Measurements from ENCODE around the gene MAPRE3. TPM values are rescaled to one million over a fixed set of nuclear protein-coding genes. Genes with fewer than 3 reads are reported as not detected.

Gene MAPRE3
- total RNA-seq, 1 experiment from 2014 or later: 4.9 TPM

DNA sequence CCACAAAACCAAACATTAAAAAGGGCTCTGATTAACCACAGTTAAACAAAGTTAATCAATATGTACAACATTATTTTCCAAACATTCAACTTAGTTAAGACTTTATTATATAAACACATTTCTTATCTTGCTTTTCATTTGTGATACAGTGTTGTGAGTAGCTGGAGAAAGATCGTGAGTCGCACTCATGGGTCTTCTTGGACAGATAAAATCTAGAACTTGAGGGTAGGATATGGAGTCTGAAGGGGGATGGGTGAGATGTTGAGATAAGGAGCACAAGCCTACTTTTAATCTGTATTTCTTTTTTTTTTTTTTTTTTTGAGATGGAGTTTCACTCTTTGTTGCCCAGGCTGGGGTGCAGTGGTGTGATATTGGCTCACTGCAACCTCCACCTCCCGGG, 39.7 kb downstream of the MAPRE3 start:
- POLR2A ChIA-PET: no interaction called here

DNA sequence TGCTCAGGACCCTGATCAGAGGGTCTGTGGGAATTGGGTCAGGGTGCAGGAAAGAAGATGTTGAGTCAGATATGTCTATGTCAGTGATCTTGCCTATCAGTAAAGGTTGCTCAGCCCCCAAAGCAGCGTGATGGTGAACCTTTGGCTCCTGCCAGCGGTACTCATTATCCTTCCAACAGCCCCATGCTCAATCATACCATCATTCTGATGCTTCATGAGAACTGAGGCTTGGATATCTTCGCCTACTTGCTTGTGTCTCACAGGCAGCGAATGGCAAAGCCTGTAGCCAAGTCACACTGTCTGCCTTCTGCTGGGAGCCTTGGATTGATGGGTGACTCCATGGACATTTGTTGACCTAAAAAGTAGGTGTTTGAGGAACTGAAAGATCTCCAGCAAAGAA, 43.3 kb downstream of the MAPRE3 start:
- H3K4me3 Mint-ChIP-seq (ENCODE audit: unreplicated experiment): no peak overlapping the region
- POLR2A ChIA-PET: no interaction called here
- no peaks in the 10 kb centered on the region for H3K27me3 ChIP-seq (replicated peaks; ENCODE audit: control insufficient read depth, insufficient read depth, low read length)
- no TSS peak for BruUV-seq (replicated peaks)
- H3K27me3 Mint-ChIP-seq (ENCODE audit: insufficient read depth, unreplicated experiment): no peaks in the 10 kb centered on the region
- no peaks in the 10 kb centered on the region for H3K36me3 ChIP-seq (ENCODE audit: control insufficient read depth, insufficient read depth, low read length)
- no peak for DNase-seq
- no peaks in the 10 kb centered on the region for H3K9me3 ChIP-seq
- H3K27ac Mint-ChIP-seq (ENCODE audit: unreplicated experiment): no peak overlapping the region
- H3K36me3 Mint-ChIP-seq (ENCODE audit: insufficient read depth, unreplicated experiment): peaks cover 5% of the 10 kb centered on the region
- no peaks in the 10 kb centered on the region for H3K9me3 Mint-ChIP-seq (ENCODE audit: unreplicated experiment)
- CTCF ChIA-PET: no interaction called here
- peaks cover 14% of the 10 kb centered on the region for H3K4me1 ChIP-seq
- TF ChIP-seq, protein P1, sequence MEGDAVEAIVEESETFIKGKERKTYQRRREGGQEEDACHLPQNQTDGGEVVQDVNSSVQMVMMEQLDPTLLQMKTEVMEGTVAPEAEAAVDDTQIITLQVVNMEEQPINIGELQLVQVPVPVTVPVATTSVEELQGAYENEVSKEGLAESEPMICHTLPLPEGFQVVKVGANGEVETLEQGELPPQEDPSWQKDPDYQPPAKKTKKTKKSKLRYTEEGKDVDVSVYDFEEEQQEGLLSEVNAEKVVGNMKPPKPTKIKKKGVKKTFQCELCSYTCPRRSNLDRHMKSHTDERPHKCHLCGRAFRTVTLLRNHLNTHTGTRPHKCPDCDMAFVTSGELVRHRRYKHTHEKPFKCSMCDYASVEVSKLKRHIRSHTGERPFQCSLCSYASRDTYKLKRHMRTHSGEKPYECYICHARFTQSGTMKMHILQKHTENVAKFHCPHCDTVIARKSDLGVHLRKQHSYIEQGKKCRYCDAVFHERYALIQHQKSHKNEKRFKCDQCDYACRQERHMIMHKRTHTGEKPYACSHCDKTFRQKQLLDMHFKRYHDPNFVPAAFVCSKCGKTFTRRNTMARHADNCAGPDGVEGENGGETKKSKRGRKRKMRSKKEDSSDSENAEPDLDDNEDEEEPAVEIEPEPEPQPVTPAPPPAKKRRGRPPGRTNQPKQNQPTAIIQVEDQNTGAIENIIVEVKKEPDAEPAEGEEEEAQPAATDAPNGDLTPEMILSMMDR (IDR thresholded peaks at IDR 0.05; ENCODE audit: insufficient read depth in 1 of 2, low read depth in 1 of 2, low read length in 1 of 2, severe bottlenecking in 1 of 2, unreplicated experiment in 1 of 2): no peak
- peaks cover 9% of the 10 kb centered on the region for H3K4me1 Mint-ChIP-seq (ENCODE audit: low read depth, unreplicated experiment)
- intact Hi-C loops (cut with micrococcal nuclease; ENCODE audit: unreplicated experiment): no loop called here
- H3K4me3 ChIP-seq (ENCODE audit: low read depth, low read length): no peak overlapping the region

More for the DNA sequence above, 39.7 kb downstream of the MAPRE3 start:
- H3K27ac Mint-ChIP-seq (ENCODE audit: unreplicated experiment): no peak overlapping the region
- no peak overlapping the region for H3K4me3 Mint-ChIP-seq (ENCODE audit: unreplicated experiment)
- Histone ChIP-seq H3K9me3 (no peaks in the 10 kb centered on the region), H3K36me3 (ENCODE audit: control insufficient read depth, insufficient read depth, low read length) (no peaks in the 10 kb centered on the region), H3K4me1 (peaks cover 20% of the 10 kb centered on the region), H3K27me3 (replicated peaks; ENCODE audit: control insufficient read depth, insufficient read depth, low read length) (no peaks in the 10 kb centered on the region), H3K4me3 (ENCODE audit: low read depth, low read length) (no peak overlapping the region)
- intact Hi-C loops (cut with micrococcal nuclease; ENCODE audit: unreplicated experiment): loop anchor here (2.0 kb wide), 1 partner anchor 39 kb away; the partner anchor contains the start of gene MAPRE3
- CTCF ChIA-PET: interaction anchor here (1.0 to 1.2 kb wide), 2 partner anchors 28 to 48 kb away, joined by 3 to 8 read pairs; no protein-coding TSS in a partner anchor
- no TSS peak for BruUV-seq (replicated peaks)
- H3K9me3 Mint-ChIP-seq (ENCODE audit: unreplicated experiment): no peaks in the 10 kb centered on the region
- TF ChIP-seq, protein P1 (IDR thresholded peaks at IDR 0.05; ENCODE audit: insufficient read depth in 1 of 2, low read depth in 1 of 2, low read length in 1 of 2, severe bottlenecking in 1 of 2, unreplicated experiment in 1 of 2): no peak
- peaks cover 5% of the 10 kb centered on the region for H3K36me3 Mint-ChIP-seq (ENCODE audit: insufficient read depth, unreplicated experiment)
- no peak for DNase-seq
- peaks cover 21% of the 10 kb centered on the region for H3K4me1 Mint-ChIP-seq (ENCODE audit: low read depth, unreplicated experiment)
- H3K27me3 Mint-ChIP-seq (ENCODE audit: insufficient read depth, unreplicated experiment): no peaks in the 10 kb centered on the region

DNA sequence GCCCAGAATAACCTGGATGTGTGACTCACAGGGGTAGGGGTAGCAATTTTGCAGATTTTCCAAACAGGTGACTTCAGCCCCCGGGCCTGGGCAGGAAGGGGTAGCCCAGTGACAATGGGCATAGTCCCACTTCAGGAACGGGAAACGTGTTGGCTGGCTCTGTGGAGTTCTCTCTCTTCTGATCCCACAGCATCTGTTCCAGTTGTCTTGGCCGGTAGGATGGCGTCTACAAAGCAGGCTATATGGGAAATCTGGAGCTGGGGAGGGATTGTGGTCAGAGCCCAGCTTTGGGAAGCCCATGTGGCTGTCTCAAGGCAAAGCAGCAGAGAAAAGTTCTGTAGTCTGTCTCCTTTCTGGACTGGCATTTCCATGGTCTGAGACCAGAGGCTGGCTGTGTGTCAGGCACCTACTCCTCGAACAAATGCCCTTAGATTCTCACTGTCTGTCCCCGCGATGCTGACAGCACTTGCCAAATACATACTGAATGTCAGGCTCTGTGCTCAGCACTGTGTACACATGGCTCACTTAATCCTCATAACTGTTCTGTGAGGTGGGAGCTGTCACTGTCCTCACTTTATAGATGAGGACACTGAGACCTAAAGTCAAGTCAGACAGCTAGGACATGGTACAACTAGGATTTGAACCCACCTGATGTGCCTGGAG, 44.5 kb downstream of the MAPRE3 start:
- H3K9me3 ChIP-seq: no peaks in the 10 kb centered on the region
- H3K9me3 Mint-ChIP-seq (ENCODE audit: unreplicated experiment): no peaks in the 10 kb centered on the region
- CTCF ChIA-PET: interaction anchor here (0.8 to 3.2 kb wide), 3 partner anchors 54 to 246 kb away, joined by 3 to 186 read pairs (median 46); no protein-coding TSS in a partner anchor
- peaks cover 5% of the 10 kb centered on the region for H3K36me3 Mint-ChIP-seq (ENCODE audit: insufficient read depth, unreplicated experiment)
- H3K27ac Mint-ChIP-seq (ENCODE audit: unreplicated experiment): no peak overlapping the region
- peaks cover 12% of the 10 kb centered on the region for H3K4me1 Mint-ChIP-seq (ENCODE audit: low read depth, unreplicated experiment)
- DNase-seq: no peak
- H3K36me3 ChIP-seq (ENCODE audit: control insufficient read depth, insufficient read depth, low read length): no peaks in the 10 kb centered on the region
- BruUV-seq (replicated peaks): no TSS peak
- H3K4me3 Mint-ChIP-seq (ENCODE audit: unreplicated experiment): no peak overlapping the region
- H3K27me3 ChIP-seq (replicated peaks; ENCODE audit: control insufficient read depth, insufficient read depth, low read length): no peaks in the 10 kb centered on the region
- intact Hi-C loops (cut with micrococcal nuclease; ENCODE audit: unreplicated experiment): no loop called here
- POLR2A ChIA-PET: no interaction called here
- H3K27me3 Mint-ChIP-seq (ENCODE audit: insufficient read depth, unreplicated experiment): no peaks in the 10 kb centered on the region
- no peak overlapping the region for H3K4me3 ChIP-seq (ENCODE audit: low read depth, low read length)
- H3K4me1 ChIP-seq: peaks cover 16% of the 10 kb centered on the region
- TF ChIP-seq, protein P1 (IDR thresholded peaks at IDR 0.05; ENCODE audit: insufficient read depth in 1 of 2, low read depth in 1 of 2, low read length in 1 of 2, severe bottlenecking in 1 of 2, unreplicated experiment in 1 of 2): no peak

Measured in Caco-2 (cell line).